GM21619 (cell line): ENCODE data around the gene HMGCS2.
"Not testable (repeated sequence)": the region's sequence is repeated elsewhere in the genome, so short reads cannot be mapped to it uniquely, and the experiment has no call there.

ENCODE experiments used
- ATAC-seq: cut with Tn5 transposase; IDR thresholded peaks from one replicate; pipeline ENCODE4 v1.9.1; 2021; ENCODE audit not compliant: unreplicated experiment

The HMGCS2 gene

DNA sequence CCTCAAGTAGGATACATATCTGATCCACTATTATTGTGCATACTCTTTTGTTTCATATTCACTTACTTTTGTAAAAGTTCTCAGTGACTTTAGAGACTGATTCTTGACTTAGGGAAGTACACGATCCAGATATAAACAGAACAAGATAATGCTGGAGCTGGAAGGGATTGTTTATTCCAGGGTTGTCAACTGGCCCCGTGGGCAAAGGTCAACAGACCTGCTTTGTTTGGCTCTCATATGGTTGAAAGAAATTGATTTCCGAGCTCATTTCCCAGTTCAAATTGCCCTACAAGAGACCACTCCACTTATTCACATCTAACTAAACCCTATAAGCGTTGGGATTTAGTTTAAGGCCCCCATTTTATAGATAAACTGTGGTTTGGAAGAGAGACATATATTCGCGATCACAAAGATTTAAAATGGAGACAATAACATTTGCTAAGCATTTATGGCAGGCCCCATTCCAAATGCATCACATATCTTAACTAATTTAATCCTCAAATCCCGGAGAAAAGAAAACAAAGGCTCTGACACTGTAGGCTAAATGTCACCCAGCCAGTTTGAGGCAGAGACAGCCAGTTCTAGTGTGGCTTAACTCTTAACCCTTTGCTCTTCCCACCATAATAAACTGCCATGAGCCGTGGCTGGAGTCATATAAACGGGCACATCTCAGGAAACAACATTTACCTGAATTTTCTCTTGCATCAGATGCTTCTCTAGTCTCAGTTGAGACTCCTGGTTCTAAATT, 21.9 kb upstream of the HMGCS2 start:
- ATAC-seq = no peak

DNA sequence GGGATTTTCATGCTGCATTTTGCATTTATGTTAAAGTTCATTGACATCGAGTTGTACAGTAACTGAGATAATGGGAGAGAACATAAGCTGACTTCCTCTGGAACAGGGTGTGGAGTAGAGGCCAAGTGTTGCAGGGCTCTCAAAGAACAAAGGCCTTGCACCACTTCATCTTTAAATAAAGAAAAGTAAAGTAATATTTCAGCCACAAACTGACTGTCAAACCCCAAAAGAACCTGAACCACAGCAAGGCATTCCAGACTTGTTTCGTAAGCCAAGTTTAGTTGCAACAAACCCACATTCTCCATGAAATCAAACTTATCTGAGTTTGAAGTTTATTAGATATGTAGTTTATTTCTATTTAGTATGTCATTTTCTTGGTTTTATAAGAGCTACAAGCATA, 19.1 kb upstream of the HMGCS2 start:
- ATAC-seq = no peak

DNA sequence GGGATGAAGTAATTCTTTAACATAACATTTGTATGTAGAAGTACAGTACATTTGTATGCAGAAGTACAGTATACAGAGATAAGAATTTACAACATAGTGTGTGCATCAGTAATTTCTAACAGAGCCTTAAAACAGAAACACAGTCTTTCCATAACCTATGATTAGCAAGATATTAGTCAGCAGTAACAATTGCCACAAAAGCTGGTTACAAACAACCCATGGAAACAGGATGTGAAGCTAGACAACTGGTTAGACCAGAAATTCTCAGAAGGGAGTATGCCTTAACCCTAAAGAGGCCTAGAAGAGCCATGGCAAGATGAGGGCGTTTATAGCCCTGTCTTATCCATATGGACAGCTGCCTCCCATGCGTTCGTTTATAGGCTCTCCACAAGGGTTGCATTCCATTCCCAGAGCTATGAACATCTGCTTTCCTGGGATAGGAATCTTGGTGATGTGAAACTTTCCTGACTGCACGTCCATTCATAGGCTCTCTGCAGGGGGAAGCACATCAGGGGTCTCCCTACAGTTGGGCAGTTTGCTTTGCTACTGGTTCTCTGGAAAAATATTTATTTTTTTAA, 17.9 kb upstream of the HMGCS2 start:
- not testable (repeated sequence) for ATAC-seq

DNA sequence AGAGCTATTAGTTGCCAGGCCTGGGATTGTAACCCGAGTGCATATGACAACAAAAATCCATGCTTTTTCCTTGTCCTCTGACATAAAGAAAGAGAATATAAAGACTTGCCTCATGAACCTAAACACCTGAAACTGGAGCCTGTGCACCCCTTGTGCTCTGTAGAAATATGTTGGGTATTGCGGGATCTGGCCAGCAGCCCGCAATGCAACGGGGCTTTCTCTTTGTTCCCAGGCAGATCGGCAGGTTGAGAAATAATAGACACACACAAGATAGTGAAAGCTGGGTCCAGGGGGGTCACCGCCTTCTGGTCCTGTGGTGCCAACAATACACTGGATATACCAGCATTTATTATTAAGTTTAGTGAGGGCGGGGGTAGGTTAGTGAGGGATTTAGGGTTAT, 17.3 kb upstream of the HMGCS2 start:
- ATAC-seq = not testable (repeated sequence)

DNA sequence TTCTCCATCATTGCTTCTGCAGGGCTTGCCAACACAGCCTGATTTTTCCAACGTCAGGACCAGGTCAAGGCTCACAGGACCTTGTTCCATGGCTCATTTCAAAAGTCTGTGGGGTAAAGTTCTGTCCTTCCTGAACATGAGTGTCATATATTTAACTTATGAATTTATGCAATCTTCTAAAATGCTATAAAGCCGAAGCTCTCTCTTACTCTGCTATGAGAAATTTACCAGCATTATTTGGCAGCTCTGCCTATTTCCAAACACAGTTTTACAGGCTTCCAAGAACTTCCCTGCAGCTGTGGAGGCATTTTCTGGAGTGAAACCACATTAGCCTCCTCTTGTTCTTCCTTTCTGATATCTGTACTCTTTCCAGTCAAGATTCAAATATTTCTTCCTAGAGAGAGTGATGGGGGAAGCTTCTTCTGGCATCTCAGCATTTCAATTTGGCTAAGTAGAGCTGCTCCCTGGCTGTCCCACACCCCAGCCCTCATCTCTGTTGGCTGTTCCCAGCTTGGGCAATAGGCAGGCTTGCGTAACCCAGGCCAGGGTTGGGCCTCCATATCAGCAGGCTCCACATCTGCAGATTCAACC, 15.6 kb upstream of the HMGCS2 start:
- no peak for ATAC-seq

DNA sequence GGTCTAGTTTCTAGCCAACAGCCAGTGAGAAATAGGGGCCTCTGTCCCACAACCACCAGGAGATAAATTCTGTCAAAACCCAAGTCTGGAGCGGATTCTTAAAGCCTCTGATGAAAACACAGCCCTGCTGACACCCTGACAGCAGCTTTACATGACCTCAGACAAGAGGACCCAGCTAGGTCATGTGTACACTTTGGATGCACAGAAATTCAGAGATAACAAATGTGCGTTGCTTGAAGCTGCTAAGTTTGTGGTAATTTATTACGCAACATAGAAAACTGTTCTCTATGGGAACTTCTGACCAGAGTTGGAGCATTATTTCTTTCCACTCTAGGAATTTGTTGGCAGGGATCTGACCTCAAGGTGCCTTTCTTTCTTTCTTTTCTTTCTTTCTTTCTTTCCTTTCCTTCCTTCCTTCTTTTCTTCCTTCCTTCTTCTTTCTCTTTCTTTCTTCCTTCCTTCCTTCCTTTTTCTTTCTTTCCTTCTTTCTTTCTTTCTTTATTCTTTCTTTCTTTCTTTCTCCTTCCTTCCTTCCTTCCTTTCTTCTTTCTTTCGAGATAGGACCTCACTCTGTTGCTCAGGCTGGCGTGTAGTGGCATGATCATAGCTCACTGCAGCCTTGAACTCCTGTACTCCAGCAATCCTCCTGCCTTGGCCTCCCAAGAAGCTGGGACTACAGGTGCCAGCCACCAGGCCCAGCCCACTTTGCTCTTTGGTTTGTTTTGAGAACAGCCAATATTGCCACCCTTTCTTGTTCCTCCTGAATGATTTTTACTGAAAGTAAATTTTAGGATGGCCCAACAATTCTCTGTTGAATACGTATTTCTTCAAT, 14.9 kb upstream of the HMGCS2 start:
- ATAC-seq = no peak

DNA sequence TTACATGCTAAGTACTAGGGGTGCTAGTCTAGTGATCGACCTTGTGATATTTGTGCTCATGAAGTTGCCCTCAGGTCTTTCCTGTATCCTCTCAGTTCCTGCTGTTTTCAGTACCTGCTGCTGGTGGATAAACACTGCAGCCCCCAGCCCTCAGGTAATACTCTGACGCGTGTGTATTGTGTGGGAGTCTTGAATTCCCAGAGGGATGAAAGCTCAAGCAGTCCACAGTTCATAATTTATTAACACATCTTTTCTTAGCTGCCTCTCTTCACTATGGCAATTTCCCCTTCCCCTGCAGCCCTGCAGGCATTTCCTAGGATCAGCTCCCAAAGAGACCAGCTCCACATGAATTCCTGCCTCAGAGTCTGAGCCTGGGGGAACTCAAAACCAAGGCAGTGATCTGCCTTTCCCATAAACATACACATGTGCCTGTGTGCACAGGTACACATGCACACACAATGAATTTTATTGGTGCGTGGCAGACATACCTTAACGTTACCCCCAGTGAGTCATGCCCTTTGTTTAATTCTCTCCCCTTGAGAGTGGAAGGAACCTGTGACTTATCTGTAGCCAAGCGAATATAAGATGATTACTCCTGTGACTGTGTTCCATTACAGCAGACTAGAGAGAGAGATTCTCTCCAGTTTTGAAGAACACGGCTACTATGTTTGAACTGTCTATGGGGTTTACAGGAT, 14.1 kb upstream of the HMGCS2 start:
- no peak for ATAC-seq

DNA sequence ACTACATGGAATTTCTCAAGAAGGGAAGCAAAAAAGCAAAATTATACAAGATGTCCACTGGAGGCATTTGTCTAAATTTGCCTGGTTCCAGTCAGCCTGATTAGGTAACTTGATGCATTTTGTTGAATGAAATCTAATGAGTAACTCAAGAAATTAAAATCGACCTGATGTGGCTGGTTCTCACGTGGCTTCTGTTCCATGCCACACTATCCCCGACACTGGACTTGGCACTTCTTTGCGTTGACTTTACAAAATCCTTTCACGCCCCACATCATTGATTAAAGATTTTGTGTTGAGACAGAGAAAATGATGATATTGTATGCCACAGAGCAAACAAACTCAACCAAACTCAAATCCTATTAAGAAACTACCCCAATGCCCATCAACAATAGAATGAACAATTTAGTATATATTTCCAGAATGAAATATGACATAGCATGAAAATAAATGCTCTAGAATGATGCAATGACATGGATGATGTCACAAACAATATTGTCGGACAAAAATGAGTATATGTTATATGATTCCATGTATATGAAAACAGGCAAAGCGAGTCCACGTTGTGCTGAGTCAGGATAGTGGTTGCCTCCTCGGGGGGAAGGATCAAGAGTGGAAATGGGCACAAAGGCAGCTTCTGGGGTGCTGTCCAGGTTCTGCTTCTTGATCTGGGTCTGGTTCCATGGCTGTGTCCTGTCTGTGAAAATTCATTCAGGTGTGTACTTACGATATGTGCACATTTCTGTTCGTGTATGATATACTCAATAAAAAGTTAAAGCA, 12.9 kb upstream of the HMGCS2 start:
- no peak for ATAC-seq

DNA sequence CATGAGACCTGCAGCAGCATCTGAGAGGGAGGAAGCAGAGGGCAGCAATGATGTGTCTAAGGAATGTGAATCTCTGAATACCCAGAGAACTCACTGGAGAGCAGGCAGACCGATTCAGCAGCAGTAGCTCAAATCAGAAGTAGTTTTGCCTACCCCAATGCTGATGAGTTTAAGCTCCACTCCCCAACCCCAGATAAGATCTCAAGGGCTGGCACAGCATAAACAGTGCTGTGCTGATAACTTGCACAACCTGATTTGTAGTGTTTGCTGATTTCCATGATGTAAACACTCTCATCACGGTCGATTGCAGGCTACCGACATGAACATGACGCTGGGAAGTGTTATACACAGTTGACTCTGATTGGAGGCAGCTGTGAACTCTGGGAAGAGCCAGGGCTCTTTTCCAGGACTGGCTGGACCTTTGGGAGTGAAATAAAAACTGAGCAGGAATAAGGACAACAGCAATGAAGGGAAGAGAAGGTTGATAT, 11.2 kb upstream of the HMGCS2 start:
- ATAC-seq = no peak

DNA sequence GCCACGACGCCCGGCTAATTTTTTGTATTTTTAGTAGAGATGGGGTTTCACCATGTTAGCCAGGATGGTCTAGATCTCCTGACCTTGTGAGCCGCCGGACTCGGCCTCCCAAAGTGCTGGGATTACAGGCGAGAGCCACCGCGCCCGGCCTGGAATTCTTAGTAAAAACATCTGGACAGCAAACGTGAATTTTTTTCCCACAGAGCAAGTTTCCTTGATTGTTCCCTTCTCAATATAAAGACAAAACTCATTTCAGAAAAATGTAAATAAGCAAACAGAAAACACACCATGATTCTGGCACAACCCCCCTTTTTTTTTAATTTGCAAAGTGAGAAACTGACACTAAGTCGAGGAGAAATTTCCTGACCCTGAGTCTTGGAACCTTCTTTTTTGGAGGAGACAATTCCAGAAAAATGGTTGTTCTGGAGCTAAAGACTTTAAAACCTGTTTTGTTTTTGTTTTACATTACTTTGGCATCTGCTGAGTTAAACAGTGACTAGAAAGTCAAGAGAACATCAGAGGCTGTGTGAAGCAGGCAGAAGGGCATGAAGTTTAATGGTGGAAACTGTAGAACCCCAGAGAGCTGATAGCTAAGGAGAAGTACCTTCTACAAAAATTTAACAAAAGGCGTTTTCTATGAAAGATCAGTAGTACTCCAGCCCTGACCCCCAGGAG, 10.3 kb upstream of the HMGCS2 start:
- ATAC-seq = no peak

DNA sequence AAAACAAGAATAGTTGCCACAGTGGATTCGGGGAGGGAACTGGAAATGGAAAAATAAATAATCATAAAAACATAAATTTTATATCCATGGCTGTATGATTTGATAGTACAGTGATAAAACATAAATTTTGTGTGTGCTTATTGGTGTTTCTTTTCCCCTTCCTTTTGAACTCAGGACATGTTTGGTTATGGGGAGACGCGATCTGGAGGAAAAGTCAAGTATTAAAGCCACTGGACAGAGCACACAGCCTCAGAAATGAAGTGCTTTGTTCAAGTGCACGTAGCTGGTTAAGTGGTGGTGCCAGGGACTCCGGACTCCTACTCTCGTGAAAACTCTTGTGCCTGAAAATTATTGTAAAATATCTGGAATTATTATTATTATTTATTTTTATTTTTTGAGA, 9.7 kb upstream of the HMGCS2 start:
- no peak for ATAC-seq

DNA sequence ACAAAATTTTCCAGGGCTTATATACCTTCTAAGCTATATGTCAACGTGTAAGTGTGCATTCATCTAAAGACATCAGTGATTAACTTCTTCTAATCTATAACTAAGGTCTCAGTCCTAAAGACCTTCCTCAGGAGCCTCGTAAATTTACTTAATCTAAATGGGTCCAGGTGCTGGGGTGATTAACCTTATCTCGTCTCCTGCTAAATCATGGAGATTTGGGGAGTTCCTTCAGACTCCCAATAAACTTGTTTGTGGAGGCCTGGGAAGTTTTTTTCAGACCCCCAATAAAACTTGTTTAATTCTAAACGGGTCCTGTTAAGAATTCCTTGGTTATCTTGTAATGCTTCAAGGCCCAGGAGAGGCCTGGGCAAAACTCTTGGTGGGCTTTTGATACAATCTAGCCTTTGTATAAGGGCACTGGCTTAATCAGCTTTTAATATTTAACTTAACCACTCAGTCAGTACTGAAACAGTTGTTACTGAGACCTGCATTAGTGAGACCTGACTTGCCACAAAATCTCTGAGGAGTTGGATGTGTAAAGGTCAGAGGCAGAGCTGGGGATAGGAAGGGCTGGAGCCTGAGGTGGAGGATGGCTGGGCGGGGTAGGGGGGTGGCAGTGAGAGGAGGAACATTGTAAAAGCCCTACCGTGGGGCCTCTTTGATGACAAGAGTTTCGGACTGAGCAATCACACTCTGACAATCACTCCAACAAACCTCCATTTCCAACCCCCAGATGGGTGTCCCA, 6.2 kb upstream of the HMGCS2 start:
- ATAC-seq = no peak

DNA sequence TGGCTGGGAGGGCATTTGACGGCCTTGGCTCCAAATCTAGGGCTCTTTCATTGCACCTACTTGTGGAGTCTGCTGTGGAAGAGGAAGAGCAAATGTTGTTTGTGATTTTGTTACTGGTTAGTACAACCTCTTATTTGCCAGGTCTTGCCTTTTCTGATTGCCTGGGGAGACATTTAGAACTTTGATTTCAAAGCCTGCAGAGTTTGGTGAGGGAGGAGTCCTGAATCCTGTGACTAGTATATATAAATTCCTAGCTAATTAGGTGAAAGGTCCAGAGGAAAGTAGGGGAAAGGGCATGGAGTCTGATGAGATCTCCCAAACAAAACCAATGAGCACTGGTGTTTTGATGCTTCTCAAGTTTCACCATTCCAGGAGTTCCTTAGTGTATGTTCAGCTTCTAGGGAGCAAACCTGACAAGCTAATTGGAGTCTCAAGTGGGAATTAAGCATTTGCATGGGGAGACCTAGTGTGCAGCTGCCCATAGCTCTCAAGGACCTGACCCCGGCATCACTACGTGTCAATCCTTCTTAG, 5.1 kb upstream of the HMGCS2 start:
- ATAC-seq = no peak

DNA sequence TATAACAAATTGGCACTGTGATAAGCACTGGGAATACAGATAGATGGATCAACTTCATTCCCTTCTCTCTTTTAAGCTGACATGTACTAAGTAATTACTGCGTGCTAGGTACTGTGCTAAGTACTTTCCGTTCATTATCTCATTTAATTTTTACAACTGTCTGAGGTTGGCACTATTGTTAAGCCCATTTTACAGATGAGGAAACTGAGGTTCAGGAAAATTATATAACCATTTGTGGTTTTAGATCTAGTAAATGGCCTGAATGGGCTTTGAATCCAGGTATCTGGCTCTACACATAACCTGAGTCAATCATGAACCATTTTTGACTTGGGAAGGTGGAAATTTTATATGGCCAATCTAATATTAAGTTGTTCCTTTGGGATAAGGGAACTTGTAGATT, 3.6 kb upstream of the HMGCS2 start:
- ATAC-seq = no peak

DNA sequence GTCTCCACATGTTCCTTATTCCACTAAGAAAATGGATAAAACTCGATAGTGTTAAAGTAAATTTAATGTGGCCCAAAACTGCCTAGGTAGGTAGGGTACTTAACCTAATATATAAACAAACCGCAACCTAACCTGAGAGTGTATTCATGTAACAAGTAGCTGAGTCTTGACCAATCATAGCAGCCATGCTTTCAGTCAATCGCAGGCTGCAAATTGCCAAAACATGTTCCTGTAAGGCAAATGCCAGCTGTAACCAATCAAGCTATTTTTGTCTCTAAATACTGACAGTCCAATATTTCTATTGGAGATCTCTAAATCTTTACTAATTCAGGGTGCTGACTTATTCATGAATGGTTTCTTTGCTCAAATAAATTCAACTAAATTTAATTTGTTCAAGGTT, 3.1 kb upstream of the HMGCS2 start:
- no peak for ATAC-seq

DNA sequence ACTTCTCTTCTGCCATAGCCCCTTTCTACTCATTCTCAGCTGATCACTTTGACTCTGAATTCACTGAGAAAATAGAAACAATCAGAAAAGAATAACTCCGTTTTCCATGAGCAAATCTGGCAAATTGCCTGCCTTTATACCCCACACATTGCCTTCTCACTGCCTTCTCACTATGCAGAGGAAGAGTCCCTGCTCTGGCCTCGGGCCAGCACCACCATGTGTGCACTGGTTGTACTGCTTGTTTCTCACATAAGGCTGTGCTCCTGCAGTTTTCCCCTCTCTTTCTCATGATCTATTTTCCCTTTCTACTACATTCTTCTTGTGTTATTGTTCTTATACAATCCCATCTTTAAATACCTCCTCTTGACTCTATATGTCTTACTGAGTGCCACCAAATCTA, 2.3 kb upstream of the HMGCS2 start:
- ATAC-seq = no peak

DNA sequence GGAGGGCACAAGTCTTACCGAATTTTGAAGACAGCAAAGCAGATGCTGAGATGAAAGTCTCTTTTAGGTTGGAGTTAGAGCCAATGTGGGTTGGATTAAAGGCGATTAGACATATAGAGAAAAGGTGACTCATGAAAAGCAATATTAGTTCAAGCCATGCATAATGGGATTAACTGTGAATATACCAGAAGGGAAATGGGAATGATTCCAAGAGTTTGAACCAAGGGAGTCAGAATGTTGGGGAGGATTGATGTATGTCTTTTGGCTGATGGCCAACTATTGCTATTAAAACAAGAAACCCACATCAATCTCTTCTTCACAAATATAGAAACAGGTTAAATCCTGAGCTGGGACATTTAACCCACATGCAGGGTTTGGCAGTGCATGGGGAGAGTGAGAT, 1.2 kb downstream of the HMGCS2 start:
- no peak for ATAC-seq

DNA sequence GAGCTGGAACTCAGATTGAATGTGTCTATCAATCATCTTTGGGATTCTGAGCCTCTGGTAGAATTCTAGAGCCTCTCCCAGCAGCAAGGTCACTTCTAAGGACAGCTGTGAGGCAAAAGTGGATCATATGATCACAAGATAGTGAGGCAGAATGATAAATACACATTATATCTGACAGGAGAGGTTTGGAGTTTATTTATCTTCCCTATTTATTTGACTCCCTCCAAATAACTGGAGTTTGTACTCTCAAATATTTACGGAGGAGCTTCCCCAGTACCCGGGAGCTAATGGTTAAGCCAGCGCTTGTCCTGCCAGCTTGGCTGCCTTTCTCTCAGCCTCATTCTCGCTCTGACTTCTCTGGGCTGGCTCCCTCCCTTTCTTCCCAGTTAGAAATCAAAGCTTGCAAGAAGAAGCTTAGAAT, 2.3 kb downstream of the HMGCS2 start:
- ATAC-seq = no peak

DNA sequence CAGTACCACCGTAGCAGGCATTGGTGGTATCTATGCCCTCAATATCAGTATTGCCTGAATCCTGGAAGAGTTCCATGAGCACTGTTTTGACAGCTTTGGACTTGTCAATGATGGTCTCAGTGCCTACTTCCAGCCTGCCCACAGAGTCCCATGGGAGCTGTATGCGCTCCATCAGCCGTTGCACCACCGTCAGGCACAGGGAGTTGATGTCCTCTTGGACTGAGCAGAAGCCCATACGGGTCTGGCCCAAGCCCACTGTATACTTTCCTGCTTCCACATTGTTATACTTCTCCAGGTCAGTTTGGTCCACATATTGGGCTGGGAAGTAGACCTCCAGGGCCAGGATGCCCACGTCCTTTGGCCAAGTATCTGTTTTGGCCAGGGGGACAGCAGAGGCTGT, 4.5 kb downstream of the HMGCS2 start:
- no peak for ATAC-seq
